Spleen (tissue), 11 donors: Measurements from ENCODE around the gene MED13L. TPM values are rescaled to one million over a fixed set of nuclear protein-coding genes. Genes with fewer than 3 reads are reported as not detected.

Experiments
- DNase-seq: peaks from one replicate; pipeline ENCODE4 v3.0.0-alpha.2; 2020
- H3K27ac ChIP-seq, 8 donors: fragments of 200-600 bp; sonication (generic) in 7 of 8; 1 replicate in 4 of 8; 2 replicates in 4 of 8; pipeline versions ENCODE4 v1.5.0 to v1.8.0; 2016 to 2021; ENCODE audit warnings: inconsistent platforms in 4 of 8, mild to moderate bottlenecking in 4 of 8, moderate library complexity in 1 of 8
- H3K27me3 ChIP-seq, 7 donors: fragments of 200-600 bp; sonication (generic) in 6 of 7; replicated peaks in 1 of 7; 1 replicate in 4 of 7; 2 replicates in 3 of 7; pipeline versions ENCODE4 v1.5.0 to v1.8.0; 2016 to 2021; ENCODE audit warnings: inconsistent platforms in 3 of 7, mild to moderate bottlenecking in 1 of 7
- H3K36me3 ChIP-seq, 6 donors: fragments of 200-600 bp; sonication (generic) in 5 of 6; 1 replicate in 4 of 6; 2 replicates in 2 of 6; pipeline versions ENCODE4 v1.5.0 to v1.8.0; 2016 to 2021; ENCODE audit warnings: inconsistent platforms in 2 of 6
- H3K4me1 ChIP-seq, 6 donors: fragments of 200-600 bp; sonication (generic) in 5 of 6; 1 replicate in 3 of 6; 2 replicates in 3 of 6; pipeline versions ENCODE4 v1.5.0 to v1.8.0; 2016 to 2021; ENCODE audit warnings: inconsistent platforms in 3 of 6
- H3K4me3 ChIP-seq, 8 donors: fragments of 200-600 bp; sonication (generic) in 7 of 8; 1 replicate in 4 of 8; 2 replicates in 4 of 8; pipeline versions ENCODE4 v1.5.0 to v1.8.0; 2016 to 2021; ENCODE audit warnings: inconsistent platforms in 4 of 8, mild to moderate bottlenecking in 4 of 8, moderate library complexity in 2 of 8
- H3K9me3 ChIP-seq, 8 donors: fragments of 200-600 bp; sonication (generic) in 7 of 8; 1 replicate in 4 of 8; 2 replicates in 4 of 8; pipeline versions ENCODE4 v1.5.0 to v1.8.0; 2016 to 2021; ENCODE audit warnings: inconsistent platforms in 4 of 8
- CTCF ChIP-seq, 11 experiments: fragments of 200-600 bp in 7 of 11; fragments of 450-650 bp in 4 of 11; sonication (generic) in 4 of 11; IDR thresholded peaks in 8 of 11; conservative IDR thresholded peaks in 3 of 11; 1 replicate in 7 of 11; 2 replicates in 4 of 11; pipeline versions ENCODE4 v1.4.0 to v1.8.0; 2016 to 2021; ENCODE audit warnings: antibody characterized with exemption in 11 of 11, inconsistent platforms in 4 of 11, mild to moderate bottlenecking in 1 of 11
- POLR2A ChIP-seq, 3 donors: fragments of 450-650 bp; IDR thresholded peaks; one replicate each; pipeline ENCODE4 v1.5.1; 2017; ENCODE audit warnings: antibody characterized with exemption in 3 of 3, mild to moderate bottlenecking in 1 of 3
- POLR2AphosphoS5 ChIP-seq, 3 donors: sonication (generic); formaldehyde crosslinking; IDR thresholded peaks; one replicate each; pipeline ENCODE4 v1.5.1; 2017; ENCODE audit warnings: antibody characterized with exemption in 3 of 3
- WGBS, 5 donors: extraction: QIAGEN DNeasy Blood & Tissue Kit in 3 of 5; methylation state at CpG; one replicate each; pipeline versions ENCODE4 v1.1.5 to v1.1.7; 2013 to 2018; 5-methylcytosine and 5-hydroxymethylcytosine counted together
- intact Hi-C: fragments of 100-400 bp; cut with DNase I; formaldehyde crosslinking; loops from one replicate; pipeline ENCODE4 v1.15.0; 2023; ENCODE audit warnings: low total_unique reads
- polyA plus RNA-seq, 3 donors: library from polyadenylated mRNA; stranded (reverse); fragments of 200-250 nt; gene quantifications; one replicate each; pipeline ENCODE4 v1.2.1, GENCODE V29; 2013
- total RNA-seq, 7 donors: library from RNA; depleted of rRNA in 3 of 7; stranded (reverse); fragments of >200 nt in 3 of 7; fragmentation: NEBNext Ultra II Directional in 4 of 7; extraction: Animal tissue kit (Norgen Biotek cat#: 25700) in 4 of 7; gene quantifications; one replicate each; pipeline versions ENCODE4 v1.1.0 to v1.2.1, GENCODE V29; 2016 to 2021
- donor health status: healthy with polysubstance abuse.
- donor health status: DM: no; HTN: no; CAD: no; lungs with moderate emphysema.
- donor health status: DM: no; HTN: no; CAD: no.
- donor health status: Bipolar disorder and iron deficiency.
- donor health status: healthy.
- donor health status: DM: no; HTN: no; CAD: no.
- donor health status: DM: yes; HTN: yes; CAD: no.

The MED13L gene
- total and polyA plus RNA-seq, 10 donors: 13.4 to 255 (median 185) TPM

- Histone ChIP-seq H3K27me3 (no peaks in the 10 kb centered on the region), H3K36me3 (no peaks in the 10 kb centered on the region), H3K9me3 (peaks cover 0 to 16% (median 11%) of the 10 kb centered on the region in 8 donors), H3K4me3 (no peak overlapping the region), H3K4me1 (no peaks in the 10 kb centered on the region), H3K27ac (no peak overlapping the region)
- intact Hi-C loops: no loop called here
- 87 to 97% (median 94%) methylated on average over 5 to 7 of the region's 7 CpGs for WGBS, 5 donors
- DNase-seq: no peak
- TF ChIP-seq CTCF (IDR thresholded peaks at IDR 0.05 in 8 of 11, conservative IDR thresholded peaks at IDR 0.05 in 3 of 11) (no peak), POLR2AphosphoS5 (IDR thresholded peaks at IDR 0.05) (no peak), POLR2A (IDR thresholded peaks at IDR 0.05) (no peak)
Observed at GRCh38 chr12:115943310-115943629, 334.2 kb downstream of the MED13L start.

- Histone ChIP-seq H3K36me3 (no peaks in the 10 kb centered on the region), H3K4me1 (no peaks in the 10 kb centered on the region), H3K27ac (no peak overlapping the region), H3K27me3 (no peaks in the 10 kb centered on the region), H3K9me3 (peaks cover 0 to 16% (median 11%) of the 10 kb centered on the region in 8 donors), H3K4me3 (no peak overlapping the region)
- WGBS, 5 donors: 77 to 100% (median 89%) methylated on average over 1 of the region's 1 CpG; no CpG with 5 or more reads in 1 of the 5 donors
- intact Hi-C loops: no loop called here
- TF ChIP-seq POLR2A (IDR thresholded peaks at IDR 0.05) (no peak), POLR2AphosphoS5 (IDR thresholded peaks at IDR 0.05) (no peak), CTCF (IDR thresholded peaks at IDR 0.05 in 8 of 11, conservative IDR thresholded peaks at IDR 0.05 in 3 of 11) (no peak)
- DNase-seq: no peak
Observed at GRCh38 chr12:115942346-115942745, 335.1 kb downstream of the MED13L start.

- intact Hi-C loops: no loop called here
- peaks cover 0 to 16% (median 11%) of the 10 kb centered on the region in 8 donors for H3K9me3 ChIP-seq
- H3K27me3 ChIP-seq: no peaks in the 10 kb centered on the region
- no peak for TF ChIP-seq CTCF (IDR thresholded peaks at IDR 0.05 in 8 of 11, conservative IDR thresholded peaks at IDR 0.05 in 3 of 11)
- no peak for TF ChIP-seq POLR2AphosphoS5 (IDR thresholded peaks at IDR 0.05)
- TF ChIP-seq POLR2A (IDR thresholded peaks at IDR 0.05): no peak
- no peaks in the 10 kb centered on the region for H3K36me3 ChIP-seq
- H3K4me1 ChIP-seq: no peaks in the 10 kb centered on the region
- no peak for DNase-seq
- no peak overlapping the region for H3K4me3 ChIP-seq
- 88 to 95% (median 94%) methylated on average over 5 of the region's 5 CpGs for WGBS, 5 donors
- no peak overlapping the region for H3K27ac ChIP-seq
Observed at GRCh38 chr12:115941362-115941761, 336.1 kb downstream of the MED13L start.

GRCh38 chr12:115938794-115939377, 338.6 kb downstream of the MED13L start:
- TF ChIP-seq POLR2AphosphoS5 (IDR thresholded peaks at IDR 0.05) (no peak), POLR2A (IDR thresholded peaks at IDR 0.05) (no peak), CTCF (IDR thresholded peaks at IDR 0.05 in 8 of 11, conservative IDR thresholded peaks at IDR 0.05 in 3 of 11) (no peak)
- Histone ChIP-seq H3K27me3 (no peaks in the 10 kb centered on the region), H3K9me3 (peaks cover 0 to 16% (median 11%) of the 10 kb centered on the region in 8 donors), H3K36me3 (no peaks in the 10 kb centered on the region), H3K4me3 (no peak overlapping the region), H3K4me1 (no peaks in the 10 kb centered on the region), H3K27ac (no peak overlapping the region)
- intact Hi-C loops: no loop called here
- WGBS, 5 donors: 82 to 96% (median 86%) methylated on average over 1 of the region's 1 CpG
- DNase-seq: no peak
